LNCAP (cell line): Measurements from ENCODE around the gene SCYGR5.

ENCODE experiments used
- TF ChIP-seq, protein P1 (sequence below): fragments of 450-650 bp; IDR thresholded peaks from 2 replicates; pipeline ENCODE4 v1.5.1; 2017; ENCODE audit warnings: mild to moderate bottlenecking

SCYGR5 gene

DNA sequence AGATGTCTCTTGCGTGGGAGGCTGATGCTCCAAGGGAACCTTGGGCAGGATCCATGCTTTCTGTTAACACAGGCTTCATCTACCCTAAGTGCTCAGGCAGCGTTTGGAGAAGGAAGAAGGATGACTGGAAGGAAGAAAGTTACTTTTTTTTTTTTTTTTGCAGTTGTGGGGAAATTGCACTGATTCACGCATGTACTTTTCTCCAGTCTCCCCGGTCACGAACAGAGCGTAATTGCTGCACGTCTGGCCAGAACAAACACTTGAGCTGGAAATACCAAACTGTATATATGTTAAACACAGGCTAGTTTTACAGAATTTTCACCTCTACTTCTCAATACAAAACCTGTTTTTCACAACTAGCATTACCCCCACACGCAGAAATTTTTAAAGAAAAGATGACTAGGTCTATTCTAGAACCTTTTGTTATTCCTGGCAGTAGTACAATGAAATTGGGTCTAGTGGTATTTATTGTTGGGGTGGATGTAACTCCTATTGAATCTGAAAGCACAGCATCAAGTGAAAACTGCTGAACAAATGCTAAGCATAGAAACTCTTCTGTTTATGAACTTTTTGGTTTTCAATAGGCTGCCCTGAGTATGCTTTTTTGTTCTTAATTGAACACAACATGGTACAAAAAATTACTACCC lies 9.3 kb upstream of the SCYGR5 start:
- TF ChIP-seq, protein P1, sequence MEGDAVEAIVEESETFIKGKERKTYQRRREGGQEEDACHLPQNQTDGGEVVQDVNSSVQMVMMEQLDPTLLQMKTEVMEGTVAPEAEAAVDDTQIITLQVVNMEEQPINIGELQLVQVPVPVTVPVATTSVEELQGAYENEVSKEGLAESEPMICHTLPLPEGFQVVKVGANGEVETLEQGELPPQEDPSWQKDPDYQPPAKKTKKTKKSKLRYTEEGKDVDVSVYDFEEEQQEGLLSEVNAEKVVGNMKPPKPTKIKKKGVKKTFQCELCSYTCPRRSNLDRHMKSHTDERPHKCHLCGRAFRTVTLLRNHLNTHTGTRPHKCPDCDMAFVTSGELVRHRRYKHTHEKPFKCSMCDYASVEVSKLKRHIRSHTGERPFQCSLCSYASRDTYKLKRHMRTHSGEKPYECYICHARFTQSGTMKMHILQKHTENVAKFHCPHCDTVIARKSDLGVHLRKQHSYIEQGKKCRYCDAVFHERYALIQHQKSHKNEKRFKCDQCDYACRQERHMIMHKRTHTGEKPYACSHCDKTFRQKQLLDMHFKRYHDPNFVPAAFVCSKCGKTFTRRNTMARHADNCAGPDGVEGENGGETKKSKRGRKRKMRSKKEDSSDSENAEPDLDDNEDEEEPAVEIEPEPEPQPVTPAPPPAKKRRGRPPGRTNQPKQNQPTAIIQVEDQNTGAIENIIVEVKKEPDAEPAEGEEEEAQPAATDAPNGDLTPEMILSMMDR = no peak

DNA sequence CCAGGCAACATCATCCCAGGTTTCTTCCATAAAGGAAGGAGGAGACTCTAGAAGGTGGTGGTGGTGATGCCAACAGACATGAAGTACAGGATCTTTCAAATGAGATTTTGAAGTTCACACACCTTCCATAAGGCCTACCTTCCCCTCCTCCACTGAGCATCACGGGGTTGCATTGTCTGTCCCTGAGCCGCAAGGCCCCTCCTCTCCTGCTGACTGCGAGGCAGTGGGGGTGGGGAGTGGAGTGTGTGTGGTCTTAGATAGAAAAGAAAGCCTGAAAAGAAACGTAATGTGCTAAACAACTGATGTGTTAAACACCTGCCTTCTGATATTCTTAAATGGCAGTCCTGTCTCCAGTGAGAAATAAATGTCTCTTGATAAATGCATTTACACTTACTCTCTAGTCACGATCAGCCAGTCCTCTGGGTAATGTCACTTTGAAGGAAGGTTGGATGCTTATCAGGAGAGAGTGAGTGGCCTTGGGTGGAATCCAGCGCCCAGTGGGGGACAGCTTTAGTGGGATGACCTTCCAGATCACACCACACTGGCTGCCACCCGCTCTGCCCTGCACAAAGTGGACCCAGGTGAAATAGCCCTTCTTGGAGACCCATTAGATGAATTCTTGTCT lies 5.5 kb upstream of the SCYGR5 start:
- TF ChIP-seq, protein P1 = no peak

DNA sequence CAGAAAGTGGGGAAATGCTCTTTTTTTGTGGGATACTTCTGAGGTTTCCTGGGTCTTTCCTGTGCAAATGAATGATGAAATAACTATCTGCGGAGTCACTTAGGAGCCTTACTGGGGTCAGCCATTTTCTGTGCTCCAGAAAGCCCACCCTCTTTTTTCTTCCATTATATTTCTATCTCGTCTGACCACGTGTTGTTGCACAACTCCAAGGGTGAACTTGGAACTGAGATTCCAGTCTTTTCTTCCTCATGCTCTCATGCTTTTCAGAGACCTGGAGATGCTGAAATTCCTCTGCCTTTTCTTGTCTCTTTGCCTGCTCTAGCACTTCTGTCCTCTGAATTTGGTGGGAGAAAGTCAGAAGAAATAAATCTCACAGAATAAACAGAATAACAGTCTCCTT lies 4.8 kb upstream of the SCYGR5 start:
- TF ChIP-seq, protein P1 = no peak

DNA sequence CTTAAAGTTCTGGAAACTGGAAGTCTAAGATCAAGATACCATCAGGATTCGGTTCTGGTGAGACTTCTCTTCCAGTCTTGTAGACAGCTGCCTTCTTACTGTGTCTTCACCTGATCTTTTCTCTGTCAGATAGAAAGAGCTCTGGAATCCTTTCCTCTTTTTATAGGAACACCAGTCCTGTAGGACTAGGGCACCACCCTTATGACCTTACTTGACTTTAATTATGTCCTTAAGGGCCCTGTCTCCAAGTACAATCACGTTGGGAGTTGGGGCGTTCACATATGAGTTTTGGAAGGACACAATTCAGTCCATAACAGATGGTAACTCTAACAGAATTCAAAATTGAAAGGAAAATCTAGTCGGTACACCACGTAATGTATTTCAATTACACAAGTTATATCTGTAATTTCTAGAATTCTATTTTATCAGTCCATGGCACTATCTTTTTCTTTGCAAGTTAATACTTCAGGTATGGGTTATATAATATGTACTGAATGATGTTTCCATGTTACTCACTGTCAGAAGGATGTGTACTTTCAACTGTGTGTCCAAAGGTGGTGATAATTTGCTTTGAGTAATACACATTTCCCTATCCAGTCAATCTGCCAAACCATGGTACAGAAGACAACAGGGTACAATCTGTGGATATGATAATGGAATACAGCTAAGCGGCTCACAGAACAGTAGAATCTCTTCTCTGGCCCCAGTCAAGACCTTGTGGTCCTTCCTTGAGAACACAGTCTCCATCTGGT lies 1.2 kb upstream of the SCYGR5 start:
- TF ChIP-seq, protein P1 = no peak

DNA sequence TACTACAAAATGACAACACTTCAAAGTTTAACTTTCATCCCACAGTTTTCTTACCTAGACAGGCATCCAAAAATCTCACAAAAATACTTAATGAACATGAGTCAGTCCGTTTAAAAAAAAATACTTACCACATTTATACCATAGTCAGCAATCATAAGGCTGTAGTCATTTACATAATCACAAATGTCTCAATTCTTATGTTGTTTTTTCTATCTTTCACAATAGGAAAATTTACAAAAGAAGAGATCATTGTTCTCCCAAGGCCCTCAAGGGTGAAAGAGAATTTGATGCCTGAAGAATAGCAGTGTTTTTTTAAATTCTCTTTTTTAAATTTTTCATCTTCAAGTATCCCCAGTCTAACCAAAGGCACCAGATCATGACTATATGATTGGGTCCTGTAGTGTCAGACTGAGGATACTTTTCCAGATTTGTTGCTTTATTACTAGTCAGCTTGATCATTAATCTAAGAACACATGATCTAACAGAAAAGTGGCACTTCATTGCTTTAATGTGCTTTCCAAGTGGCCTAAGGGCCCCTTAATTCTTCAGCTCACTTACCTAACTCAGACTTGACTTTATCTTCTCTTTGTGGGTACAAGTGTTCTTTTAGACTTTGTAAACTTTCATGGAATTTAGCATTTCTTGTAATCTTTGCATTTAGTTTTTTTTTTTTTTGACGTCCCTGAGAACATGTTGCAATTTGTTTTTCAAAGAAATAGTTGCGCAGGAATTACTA lies 4.7 kb downstream of the SCYGR5 start:
- TF ChIP-seq, protein P1 = no peak

DNA sequence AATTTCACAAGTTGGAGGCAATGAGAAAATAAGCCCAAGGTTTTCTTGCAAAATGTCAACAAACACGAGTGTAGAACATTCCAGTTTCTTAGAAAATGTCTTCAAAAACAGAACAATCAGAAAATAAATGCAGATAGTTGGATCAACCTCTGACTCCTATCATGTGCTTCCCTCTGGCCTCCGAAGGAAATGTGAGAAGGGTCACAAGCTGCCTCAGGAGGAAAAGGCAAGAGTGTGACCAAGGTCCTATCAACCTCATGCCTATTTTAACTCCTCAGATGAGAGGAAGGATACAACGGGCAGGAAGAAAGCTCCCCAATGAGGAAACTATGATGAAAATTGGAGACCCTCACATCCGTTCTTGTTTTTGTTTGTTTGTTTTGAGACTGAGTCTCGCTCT lies 7.9 kb downstream of the SCYGR5 start:
- TF ChIP-seq, protein P1 = no peak

DNA sequence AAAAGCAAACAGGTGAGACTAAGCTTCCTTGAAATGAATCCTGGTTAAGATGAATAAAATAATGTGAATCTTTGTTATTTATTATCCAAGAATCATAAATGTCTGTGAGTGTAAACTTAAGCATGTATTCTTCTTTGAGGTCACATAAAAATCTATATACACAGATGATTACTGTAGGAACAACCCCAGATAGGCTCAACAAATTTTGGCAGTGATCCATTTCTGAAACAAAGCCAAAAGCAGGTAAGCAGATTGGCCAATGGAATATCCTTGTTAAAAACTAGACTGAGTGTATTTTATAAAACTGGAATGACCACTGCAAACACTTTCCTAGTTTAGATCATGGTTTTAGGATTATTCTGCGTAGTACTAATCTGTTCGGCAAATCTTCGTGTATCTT lies 11.3 kb downstream of the SCYGR5 start:
- TF ChIP-seq, protein P1 = no peak
